Amniotic epithelial cell (primary cell): ENCODE results near the gene DHH.
"Not testable (repeated sequence)": the region's sequence is repeated elsewhere in the genome, so short reads cannot be mapped to it uniquely, and the experiment has no call there.

Source experiments
- DNase-seq: peaks from one replicate; pipeline ENCODE4 v3.0.0-alpha.2; 2010; ENCODE audit warnings: low read depth

DHH gene

GRCh38 chr12:49094160-49094974, at the start of gene DHH:
DHH (minus strand) TSS chr12:49094801; CDS start chr12:49094512, 289 bp downstream.
- no peak for DNase-seq

- DNase-seq, result no peak
Measured at GRCh38 chr12:49144384-49144783, 49.8 kb upstream of the DHH start.

- DNase-seq, result no peak
Measured at GRCh38 chr12:49138999-49139398, 44.4 kb upstream of the DHH start.

- no peak for DNase-seq
Measured at GRCh38 chr12:49138587-49138986, 44.0 kb upstream of the DHH start.

- DNase-seq, result no peak
Measured at GRCh38 chr12:49137476-49137875, 42.9 kb upstream of the DHH start.

GRCh38 chr12:49136997-49137396, 42.4 kb upstream of the DHH start:
- not testable (repeated sequence) for DNase-seq

GRCh38 chr12:49133590-49133989, 39.0 kb upstream of the DHH start:
- DNase-seq, result no peak

GRCh38 chr12:49133014-49133413, 38.4 kb upstream of the DHH start:
- peak; percentile 22 for DNase-seq

- peak; percentile 83 for DNase-seq
Measured at GRCh38 chr12:49131894-49132461, 37.4 kb upstream of the DHH start.

- peak; percentile 73 for DNase-seq
Measured at GRCh38 chr12:49131051-49131893, 36.7 kb upstream of the DHH start, which contains the start of gene TUBA1B. TUBA1B (minus strand) TSS chr12:49131395; CDS start chr12:49131300, 95 bp downstream.

- peak; percentile 91 for DNase-seq
Measured at GRCh38 chr12:49130151-49131050, 35.8 kb upstream of the DHH start.

GRCh38 chr12:49129332-49130150, 34.9 kb upstream of the DHH start:
- no peak for DNase-seq

- DNase-seq, result not testable (repeated sequence)
Measured at GRCh38 chr12:49127971-49128370, 33.4 kb upstream of the DHH start.

GRCh38 chr12:49126852-49127763, 32.5 kb upstream of the DHH start:
- DNase-seq, result no peak

GRCh38 chr12:49121047-49121696, 26.6 kb upstream of the DHH start:
- DNase-seq, result peak; percentile 69

GRCh38 chr12:49111206-49111605, 16.6 kb upstream of the DHH start:
- no peak for DNase-seq

- DNase-seq, result peak; percentile 97
Measured at GRCh38 chr12:49110464-49111155, 16.0 kb upstream of the DHH start, which contains the start of gene LMBR1L. LMBR1L (minus strand) TSS chr12:49110847; CDS start chr12:49110555, 292 bp downstream.
